HCT116 (cell line): ENCODE measurements around the gene ADAMTS9. TPM values are rescaled to one million over a fixed set of nuclear protein-coding genes. Genes with fewer than 3 reads are reported as not detected.

ENCODE experiments used
- ATAC-seq: fragments of 200-7000 bp; cut with Tn5 transposase; 2 replicates; pipeline ENCODE4 v1.9.1; 2020; ENCODE audit warnings: mild to moderate bottlenecking, moderate library complexity
- BruUV-seq: library from RNA; stranded (reverse); fragments of 400-500 nt; replicated peaks from 2 replicates; lab custom pipeline; 2021; lab: Mats Ljungman, UMichigan
- CTCF ChIA-PET: fragments of 300-600 bp; sonication (Branson Sonifier 250); formaldehyde crosslinking; loops from one replicate; lab custom pipeline; 2021; ENCODE audit warnings: antibody characterized with exemption; lab: Charles Lee
- POLR2A ChIA-PET: fragments of 300-600, 350-600 bp; sonication (Branson Sonifier 250); formaldehyde crosslinking; loops from one replicate; lab custom pipeline; 2021; ENCODE audit warnings: antibody characterized with exemption; lab: Charles Lee
- RAD21 ChIA-PET, 2 experiments: fragments of 300-600 bp; sonication (Branson Sonifier 250); formaldehyde crosslinking; loops; one replicate each; lab custom pipeline; 2023; ENCODE audit warnings: low total read pairs in 2 of 2; ENCODE audit not compliant: uncharacterized antibody in 2 of 2, unreplicated experiment in 2 of 2, low non-redundant PET in 1 of 2; lab: Charles Lee
- DNase-seq: peaks from one replicate; pipeline ENCODE4 v3.0.0-alpha.2; 2010; ENCODE audit warnings: low read depth, low spot score
- H2AFZ ChIP-seq: fragments of 200-600 bp; shearing (Covaris generic), sonication (generic); 2 replicates; pipeline ENCODE4 v1.6.1; 2017; ENCODE audit warnings: low read depth, mixed run types, mixed read lengths, antibody characterized with exemption, low read length; ENCODE audit not compliant: poor library complexity, severe bottlenecking
- H3K27ac ChIP-seq: 2 replicates; pipeline ENCODE4 v1.5.1; 2012; ENCODE audit warnings: low read depth, low read length
- H3K27me3 ChIP-seq: fragments of 200-600 bp; sonication (generic); 2 replicates; pipeline ENCODE4 v1.6.1; 2016; ENCODE audit warnings: mixed run types, low read length, mixed read lengths; ENCODE audit not compliant: insufficient read depth
- H3K36me3 ChIP-seq, 2 experiments: fragments of 200-500 bp in 1 of 2; fragments of 200-600 bp in 1 of 2; sonication (Bioruptor generic) in 1 of 2; sonication (generic) in 1 of 2; 2 replicates each; pipeline versions ENCODE4 v1.5.1 to v1.6.1; 2014 to 2016; ENCODE audit warnings: low read length in 2 of 2, inconsistent platforms in 1 of 2, mixed read lengths in 1 of 2, mixed run types in 1 of 2; ENCODE audit not compliant: insufficient read depth in 2 of 2, control insufficient read depth in 1 of 2
- H3K4me1 ChIP-seq, 2 experiments: fragments of 200-600 bp in 1 of 2; sonication (generic) in 1 of 2; 2 replicates each; pipeline versions ENCODE4 v1.5.1 to v1.6.1; 2012 to 2017; ENCODE audit warnings: low read length in 2 of 2, inconsistent platforms in 1 of 2, mild to moderate bottlenecking in 1 of 2, mixed read lengths in 1 of 2, mixed run types in 1 of 2, moderate library complexity in 1 of 2; ENCODE audit not compliant: insufficient read depth in 2 of 2, control insufficient read depth in 1 of 2
- H3K4me2 ChIP-seq: fragments of 200-600 bp; sonication (generic); 2 replicates; pipeline ENCODE4 v1.6.1; 2017; ENCODE audit warnings: mixed run types, low read length, mixed read lengths
- H3K4me3 ChIP-seq, 2 experiments: fragments of 200-600 bp in 1 of 2; sonication (generic) in 1 of 2; replicated peaks in 1 of 2; 2 replicates each; pipeline ENCODE4 v1.5.1; 2011 to 2016; ENCODE audit warnings: low read length in 2 of 2, control low read depth in 1 of 2, low read depth in 1 of 2, mild to moderate bottlenecking in 1 of 2, mixed read lengths in 1 of 2, mixed run types in 1 of 2
- H3K79me2 ChIP-seq: fragments of 200-600 bp; sonication (generic); 2 replicates; pipeline ENCODE4 v1.6.1; 2017; ENCODE audit warnings: mild to moderate bottlenecking, mixed run types, low read length, moderate library complexity, mixed read lengths; ENCODE audit not compliant: insufficient read depth
- H3K9ac ChIP-seq: fragments of 200-600 bp; sonication (generic); 2 replicates; pipeline ENCODE4 v1.6.1; 2016; ENCODE audit warnings: low read length, mixed read lengths
- H3K9me2 ChIP-seq: fragments of 200-600 bp; sonication (generic), shearing (Covaris generic); 2 replicates; pipeline ENCODE4 v1.6.1; 2017; ENCODE audit warnings: mixed run types, mild to moderate bottlenecking, moderate library complexity; ENCODE audit not compliant: insufficient read depth
- H3K9me3 ChIP-seq, 2 experiments: fragments of 200-500 bp in 1 of 2; fragments of 200-600 bp in 1 of 2; sonication (Bioruptor generic) in 1 of 2; sonication (generic) in 1 of 2; 2 replicates each; pipeline ENCODE4 v1.6.1; 2014 to 2017; ENCODE audit warnings: low read length in 2 of 2, mixed read lengths in 2 of 2, inconsistent platforms in 1 of 2, low read depth in 1 of 2, mild to moderate bottlenecking in 1 of 2, mixed run types in 1 of 2, moderate library complexity in 1 of 2; ENCODE audit not compliant: control insufficient read depth in 1 of 2, insufficient read depth in 1 of 2
- H4K20me1 ChIP-seq: fragments of 200-600 bp; sonication (generic), shearing (Covaris generic); 2 replicates; pipeline ENCODE4 v1.6.1; 2017; ENCODE audit warnings: mixed run types, mild to moderate bottlenecking, moderate library complexity; ENCODE audit not compliant: insufficient read depth
- CBX3 ChIP-seq: IDR thresholded peaks from 2 replicates; pipeline ENCODE4 v1.6.1; 2012; ENCODE audit warnings: low read depth
- CEBPB ChIP-seq: IDR thresholded peaks from 2 replicates; pipeline ENCODE4 v1.6.1; 2012; ENCODE audit warnings: low read depth
- ELF1 ChIP-seq: IDR thresholded peaks from 2 replicates; pipeline ENCODE4 v1.6.1; 2012; ENCODE audit warnings: low read depth, borderline replicate concordance
- EZH2phosphoT487 ChIP-seq: fragments of 200-600 bp; IDR thresholded peaks from 2 replicates; pipeline ENCODE4 v1.6.1; 2018; ENCODE audit warnings: antibody characterized with exemption, borderline replicate concordance
- JUND ChIP-seq: IDR thresholded peaks from 2 replicates; pipeline ENCODE4 v1.6.1; 2012
- POLR2A ChIP-seq: IDR thresholded peaks from 2 replicates; pipeline ENCODE4 v1.7.0; 2011; ENCODE audit warnings: borderline replicate concordance; ENCODE audit not compliant: insufficient read depth, insufficient read length; ENCODE audit errors: extremely low read depth
- POLR2AphosphoS5 ChIP-seq: IDR thresholded peaks from 2 replicates; pipeline ENCODE4 v1.6.1; 2011; ENCODE audit warnings: mild to moderate bottlenecking, low read depth, low read length, moderate library complexity
- RAD21 ChIP-seq: IDR thresholded peaks from 2 replicates; pipeline ENCODE4 v1.6.1; 2012; ENCODE audit warnings: low read depth, mild to moderate bottlenecking
- SIN3A ChIP-seq: IDR thresholded peaks from 2 replicates; pipeline ENCODE4 v1.6.1; 2012; ENCODE audit warnings: low read depth
- SRF ChIP-seq: IDR thresholded peaks from 2 replicates; pipeline ENCODE4 v1.6.1; 2012; ENCODE audit warnings: low read depth
- ZBTB33 ChIP-seq: IDR thresholded peaks from 2 replicates; pipeline ENCODE4 v1.6.1; 2011; ENCODE audit warnings: mild to moderate bottlenecking, low read length, moderate library complexity; ENCODE audit not compliant: insufficient replicate concordance; ENCODE audit errors: extremely low read depth
- intact Hi-C: fragments of 100-400 bp; cut with micrococcal nuclease; formaldehyde crosslinking; loops from 2 replicates; pipeline ENCODE4 v1.10.0; 2022
- total RNA-seq: library from RNA; stranded (reverse); gene quantifications from one replicate; pipeline ENCODE4 v1.2.1, GENCODE V29; 2021; ENCODE audit not compliant: unreplicated experiment

The ADAMTS9 gene
- total RNA-seq, 1 experiment from 2014 or later = 0.05 TPM

GRCh38 chr3:64496786-64497490 is 190.9 kb downstream of the ADAMTS9 start:
- H2AFZ ChIP-seq = no peak overlapping the region
- H3K4me1 ChIP-seq = no peaks in the 10 kb centered on the region
- no peak for DNase-seq
- H3K9me2 ChIP-seq = no peaks in the 10 kb centered on the region
- POLR2A ChIA-PET = no interaction called here
- no peaks in the 10 kb centered on the region for H3K79me2 ChIP-seq
- no peak for TF ChIP-seq ELF1
- TF ChIP-seq RAD21 = no peak
- no peak for TF ChIP-seq POLR2AphosphoS5
- ATAC-seq = no peak
- BruUV-seq = no TSS peak
- no peak overlapping the region for H3K4me3 ChIP-seq
- H3K36me3 ChIP-seq = no peaks in the 10 kb centered on the region
- H3K27me3 ChIP-seq = peaks cover 6% of the 10 kb centered on the region; the same call in 1 of the 2 replicates
- no peak overlapping the region for H3K9ac ChIP-seq
- intact Hi-C loops = no loop called here
- RAD21 ChIA-PET = no interaction called here
- no peak overlapping the region for H3K4me2 ChIP-seq
- H3K27ac ChIP-seq = no peak overlapping the region
- H3K9me3 ChIP-seq = no peaks in the 10 kb centered on the region
- no peaks in the 10 kb centered on the region for H4K20me1 ChIP-seq
- CTCF ChIA-PET = no interaction called here

GRCh38 chr3:64495781-64496334 is 191.9 kb downstream of the ADAMTS9 start:
- Histone ChIP-seq H3K9me2 (no peaks in the 10 kb centered on the region), H4K20me1 (no peaks in the 10 kb centered on the region), H3K9me3 (no peaks in the 10 kb centered on the region), H3K4me3 (no peak overlapping the region), H3K27me3 (peaks cover 10% of the 10 kb centered on the region), H3K27ac (no peak overlapping the region), H3K4me2 (no peak overlapping the region), H3K4me1 (no peaks in the 10 kb centered on the region), H3K79me2 (no peaks in the 10 kb centered on the region), H3K9ac (no peak overlapping the region), H3K36me3 (no peaks in the 10 kb centered on the region), H2AFZ (no peak overlapping the region)
- ChIA-PET RAD21 (no interaction called here), CTCF (no interaction called here), POLR2A (no interaction called here)
- no TSS peak for BruUV-seq
- TF ChIP-seq ZBTB33 = no peak
- no peak for TF ChIP-seq CEBPB
- no peak for TF ChIP-seq CBX3
- TF ChIP-seq SRF = no peak
- TF ChIP-seq EZH2phosphoT487 = no peak
- TF ChIP-seq JUND = no peak
- TF ChIP-seq POLR2A = no peak
- no peak for TF ChIP-seq SIN3A
- intact Hi-C loops = no loop called here
- ATAC-seq (no peak), DNase-seq (no peak)
